ENCODE measurements around the gene CHI3L1. TPM values are rescaled to one million over a fixed set of nuclear protein-coding genes. Genes with fewer than 3 reads are reported as not detected.

CHI3L1 gene
- total and polyA plus RNA-seq, 2 experiments from 2014 or later = 8.4 to 21.8 TPM

DNA sequence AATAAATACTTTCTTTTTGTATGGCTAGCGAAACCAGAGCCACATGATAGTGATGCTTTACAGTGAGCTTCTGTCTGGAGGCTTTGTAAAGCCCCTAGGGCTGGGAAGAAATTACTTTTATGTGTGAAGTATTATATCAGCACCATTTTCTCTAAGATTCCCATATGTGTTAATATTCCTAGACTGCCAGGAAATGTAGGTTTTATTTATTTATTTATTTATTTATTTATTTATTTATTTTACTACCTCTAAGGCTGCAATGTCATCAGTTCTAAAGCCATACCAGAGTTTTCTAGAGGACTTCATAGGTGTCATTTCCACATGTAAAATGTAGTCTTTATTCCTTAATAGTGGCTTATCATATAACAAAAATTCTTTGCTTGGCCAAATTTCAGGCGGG is 4.4 kb upstream of the CHI3L1 start:
- H2AFZ ChIP-seq = no peak overlapping the region
- H3K4me2 ChIP-seq = no peak overlapping the region
- no peaks in the 10 kb centered on the region for H3K36me3 ChIP-seq (replicated peaks; ENCODE audit: insufficient read depth, low read depth)
- 98% methylated on average over 2 of the region's 2 CpGs for WGBS (ENCODE audit: low lambda C conversion rate, missing lambda C conversion rate)
- no peaks in the 10 kb centered on the region for H3K79me2 ChIP-seq
- H3K9me2 ChIP-seq (replicated peaks; ENCODE audit: insufficient read depth) = no peaks in the 10 kb centered on the region
- peaks cover 14% of the 10 kb centered on the region for H3K4me1 ChIP-seq (ENCODE audit: insufficient read depth)
- no peaks in the 10 kb centered on the region for H3K27me3 ChIP-seq
- no peak overlapping the region for H3K4me3 ChIP-seq
- no peak for DNase-seq (ENCODE audit: low spot score)
- H4K20me1 ChIP-seq (ENCODE audit: insufficient read depth, poor library complexity, severe bottlenecking) = no peaks in the 10 kb centered on the region
- no peaks in the 10 kb centered on the region for H3K9me3 ChIP-seq (ENCODE audit: low read depth)
- H3K27ac ChIP-seq = no peak overlapping the region
- TF ChIP-seq EZH2 (IDR thresholded peaks at IDR 0.05; ENCODE audit: borderline replicate concordance) = no peak
- TF ChIP-seq, protein P1, sequence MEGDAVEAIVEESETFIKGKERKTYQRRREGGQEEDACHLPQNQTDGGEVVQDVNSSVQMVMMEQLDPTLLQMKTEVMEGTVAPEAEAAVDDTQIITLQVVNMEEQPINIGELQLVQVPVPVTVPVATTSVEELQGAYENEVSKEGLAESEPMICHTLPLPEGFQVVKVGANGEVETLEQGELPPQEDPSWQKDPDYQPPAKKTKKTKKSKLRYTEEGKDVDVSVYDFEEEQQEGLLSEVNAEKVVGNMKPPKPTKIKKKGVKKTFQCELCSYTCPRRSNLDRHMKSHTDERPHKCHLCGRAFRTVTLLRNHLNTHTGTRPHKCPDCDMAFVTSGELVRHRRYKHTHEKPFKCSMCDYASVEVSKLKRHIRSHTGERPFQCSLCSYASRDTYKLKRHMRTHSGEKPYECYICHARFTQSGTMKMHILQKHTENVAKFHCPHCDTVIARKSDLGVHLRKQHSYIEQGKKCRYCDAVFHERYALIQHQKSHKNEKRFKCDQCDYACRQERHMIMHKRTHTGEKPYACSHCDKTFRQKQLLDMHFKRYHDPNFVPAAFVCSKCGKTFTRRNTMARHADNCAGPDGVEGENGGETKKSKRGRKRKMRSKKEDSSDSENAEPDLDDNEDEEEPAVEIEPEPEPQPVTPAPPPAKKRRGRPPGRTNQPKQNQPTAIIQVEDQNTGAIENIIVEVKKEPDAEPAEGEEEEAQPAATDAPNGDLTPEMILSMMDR (IDR thresholded peaks at IDR 0.05; ENCODE audit: poor library complexity) = no peak
- TF ChIP-seq EZH2phosphoT487 (IDR thresholded peaks at IDR 0.05; ENCODE audit: low read depth, severe bottlenecking, unreplicated experiment) = no peak

DNA sequence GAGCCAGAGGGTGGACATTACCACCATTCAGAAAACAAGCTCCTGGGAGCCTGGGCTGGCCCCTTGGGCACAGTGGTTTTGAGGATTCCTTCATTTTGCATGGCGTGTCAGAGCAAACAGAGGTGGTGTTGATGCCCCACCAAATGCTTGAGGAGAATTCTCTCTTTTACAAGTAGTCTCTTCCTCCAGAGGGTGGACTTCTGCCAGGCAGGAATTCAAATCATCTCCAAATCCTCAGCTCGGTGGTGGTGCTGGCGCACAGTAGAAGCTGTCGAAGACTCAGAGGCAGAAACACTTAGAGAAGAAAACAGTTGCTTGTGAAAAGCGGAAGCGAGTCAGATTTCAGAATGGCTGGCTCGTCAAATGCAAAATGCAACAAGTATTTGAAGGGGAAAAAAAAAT is 3.4 kb upstream of the CHI3L1 start:
- H3K27me3 ChIP-seq = no peaks in the 10 kb centered on the region
- peaks cover 14% of the 10 kb centered on the region for H3K4me1 ChIP-seq (ENCODE audit: insufficient read depth)
- no peak overlapping the region for H3K4me2 ChIP-seq
- no peak overlapping the region for H2AFZ ChIP-seq
- H3K27ac ChIP-seq = no peak overlapping the region
- H3K9me3 ChIP-seq (ENCODE audit: low read depth) = no peaks in the 10 kb centered on the region
- no peaks in the 10 kb centered on the region for H3K79me2 ChIP-seq
- H3K36me3 ChIP-seq (replicated peaks; ENCODE audit: insufficient read depth, low read depth) = no peaks in the 10 kb centered on the region
- H3K9me2 ChIP-seq (replicated peaks; ENCODE audit: insufficient read depth) = no peaks in the 10 kb centered on the region
- no peaks in the 10 kb centered on the region for H4K20me1 ChIP-seq (ENCODE audit: insufficient read depth, poor library complexity, severe bottlenecking)
- WGBS (ENCODE audit: low lambda C conversion rate, missing lambda C conversion rate) = 73% methylated on average over 7 of the region's 7 CpGs
- DNase-seq (ENCODE audit: low spot score) = no peak
- no peak for TF ChIP-seq EZH2phosphoT487 (IDR thresholded peaks at IDR 0.05; ENCODE audit: low read depth, severe bottlenecking, unreplicated experiment)
- TF ChIP-seq, protein P1 (IDR thresholded peaks at IDR 0.05; ENCODE audit: poor library complexity) = no peak
- no peak for TF ChIP-seq EZH2 (IDR thresholded peaks at IDR 0.05; ENCODE audit: borderline replicate concordance)
- no peak overlapping the region for H3K4me3 ChIP-seq

DNA sequence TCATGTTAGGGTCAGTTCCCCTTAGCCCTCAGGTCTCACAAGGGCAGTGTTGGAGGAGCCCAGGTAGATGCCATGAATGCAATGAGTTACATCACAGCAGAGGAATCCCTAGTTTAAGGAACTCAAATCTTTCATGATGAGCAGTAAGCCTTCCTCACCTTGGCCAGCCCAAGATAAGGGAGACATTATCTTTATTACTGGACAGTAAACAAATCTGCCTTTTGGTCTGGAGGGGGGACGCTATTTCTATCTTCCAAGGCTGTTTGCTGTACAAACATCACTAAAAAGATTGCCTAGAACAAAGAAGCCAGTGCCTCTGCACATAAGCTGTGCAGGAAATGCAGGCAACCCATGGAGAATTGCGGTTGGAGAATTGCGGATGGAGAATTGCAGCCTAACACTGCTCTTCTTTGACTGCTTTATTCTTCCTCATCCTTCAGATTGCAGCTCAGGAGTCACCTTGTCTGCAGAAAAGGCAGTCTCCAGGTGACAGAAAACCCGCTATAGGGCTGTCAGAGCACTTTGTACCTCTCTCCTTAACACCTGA is 2.3 kb upstream of the CHI3L1 start:
- Histone ChIP-seq H4K20me1 (ENCODE audit: insufficient read depth, poor library complexity, severe bottlenecking) (no peaks in the 10 kb centered on the region), H3K9me3 (ENCODE audit: low read depth) (no peaks in the 10 kb centered on the region), H3K27me3 (no peaks in the 10 kb centered on the region), H3K4me3 (no peak overlapping the region), H2AFZ (no peak overlapping the region), H3K36me3 (replicated peaks; ENCODE audit: insufficient read depth, low read depth) (no peaks in the 10 kb centered on the region), H3K27ac (no peak overlapping the region), H3K4me1 (ENCODE audit: insufficient read depth) (peaks cover 14% of the 10 kb centered on the region), H3K4me2 (no peak overlapping the region), H3K79me2 (no peaks in the 10 kb centered on the region), H3K9me2 (replicated peaks; ENCODE audit: insufficient read depth) (no peaks in the 10 kb centered on the region)
- no peak for DNase-seq (ENCODE audit: low spot score)
- TF ChIP-seq, protein P1 (IDR thresholded peaks at IDR 0.05; ENCODE audit: poor library complexity) = no peak
- no peak for TF ChIP-seq EZH2phosphoT487 (IDR thresholded peaks at IDR 0.05; ENCODE audit: low read depth, severe bottlenecking, unreplicated experiment)
- WGBS (ENCODE audit: low lambda C conversion rate, missing lambda C conversion rate) = 52% methylated on average over 4 of the region's 4 CpGs
